Cardiac muscle cell (in vitro differentiated cells and primary cell): Measurements from ENCODE around the gene ARMC8. TPM values are rescaled to one million over a fixed set of nuclear protein-coding genes. Genes with fewer than 3 reads are reported as not detected.

ENCODE experiments used
- DNase-seq, 2 donors: peaks; one replicate each; pipeline versions ENCODE4 v3.0.0 to v3.0.0-alpha.2; 2010 to 2017; ENCODE audit warnings: low read depth in 1 of 2, low spot score in 1 of 2
- H3K27ac ChIP-seq: fragments of 200-600 bp; sonication (generic); 2 replicates; pipeline ENCODE4 v1.5.1; 2016
- H3K27me3 ChIP-seq: fragments of 200-600 bp; sonication (generic); 2 replicates; pipeline ENCODE4 v1.6.0; 2016; ENCODE audit warnings: control low read depth
- H3K36me3 ChIP-seq: fragments of 200-600 bp; sonication (generic); 2 replicates; pipeline ENCODE4 v1.5.1; 2016; ENCODE audit warnings: control low read depth
- H3K4me1 ChIP-seq: fragments of 200-600 bp; sonication (generic); 2 replicates; pipeline ENCODE4 v1.8.1; 2017; ENCODE audit warnings: low read depth, mild to moderate bottlenecking, mixed run types
- H3K4me3 ChIP-seq: fragments of 200-600 bp; sonication (generic); 2 replicates; pipeline ENCODE4 v1.5.1; 2016; ENCODE audit warnings: mild to moderate bottlenecking
- H3K9me3 ChIP-seq: fragments of 200-600 bp; sonication (generic); 2 replicates; pipeline ENCODE4 v1.5.1; 2017; ENCODE audit warnings: low read depth, mild to moderate bottlenecking, control low read depth
- CTCF ChIP-seq: IDR thresholded peaks from 2 replicates; pipeline ENCODE4 v1.5.1; 2012; ENCODE audit warnings: low read depth, mild to moderate bottlenecking, low read length
- polyA plus RNA-seq: library from polyadenylated mRNA; unstranded; fragments of >200 nt; fragmentation: Nextera tagmentation; extraction: Ambion mirVana; gene quantifications from 2 replicates; pipeline ENCODE4 v1.2.1, GENCODE V29; 2016
- total RNA-seq: library from RNA; depleted of rRNA; stranded (reverse); fragments of >200 nt; gene quantifications from 2 replicates; pipeline ENCODE4 v1.2.3, GENCODE V29; 2016

ARMC8 gene
- total and polyA plus RNA-seq, 2 experiments from 2014 or later, result 33.9 to 34.5 TPM

GRCh38 chr3:138154534-138154933 lies 32.6 kb upstream of the ARMC8 start:
- Histone ChIP-seq H3K9me3 (no peaks in the 10 kb centered on the region), H3K4me3 (no peak overlapping the region), H3K36me3 (no peaks in the 10 kb centered on the region), H3K27me3 (no peaks in the 10 kb centered on the region), H3K4me1 (no peaks in the 10 kb centered on the region), H3K27ac (no peak overlapping the region)
- no peak for DNase-seq
- no peak for TF ChIP-seq CTCF

GRCh38 chr3:138157743-138158142 lies 29.4 kb upstream of the ARMC8 start:
- no peak overlapping the region for H3K27ac ChIP-seq
- no peaks in the 10 kb centered on the region for H3K27me3 ChIP-seq
- no peak for DNase-seq
- H3K4me3 ChIP-seq, result no peak overlapping the region
- TF ChIP-seq CTCF, result no peak
- H3K36me3 ChIP-seq, result peaks cover 9% of the 10 kb centered on the region
- H3K4me1 ChIP-seq, result no peaks in the 10 kb centered on the region
- H3K9me3 ChIP-seq, result no peaks in the 10 kb centered on the region

DNA sequence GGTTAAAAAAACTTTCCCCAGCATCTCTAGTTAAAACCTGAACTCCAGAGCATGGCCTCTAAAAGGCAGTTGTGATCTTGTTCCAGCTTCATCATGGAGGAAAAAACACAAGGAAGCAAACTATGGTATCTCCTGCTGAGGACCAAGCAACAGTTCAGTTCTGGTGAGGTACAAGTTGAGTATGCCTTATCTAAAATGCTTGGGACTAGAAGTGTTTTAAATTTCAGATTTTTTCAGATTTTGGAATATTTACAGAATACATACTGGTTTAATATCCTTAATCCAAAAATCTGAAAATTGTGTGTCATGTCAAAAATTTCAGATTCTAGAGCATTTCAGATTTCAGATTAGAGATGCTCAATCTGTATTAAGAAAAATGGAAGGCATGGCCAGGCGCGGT lies 22.0 kb upstream of the ARMC8 start:
- TF ChIP-seq CTCF, result no peak
- Histone ChIP-seq H3K9me3 (no peaks in the 10 kb centered on the region), H3K27ac (no peak overlapping the region), H3K27me3 (no peaks in the 10 kb centered on the region), H3K4me3 (no peak overlapping the region), H3K4me1 (no peaks in the 10 kb centered on the region), H3K36me3 (peaks cover 37% of the 10 kb centered on the region)
- no peak for DNase-seq

- peaks cover 8% of the 10 kb centered on the region for H3K4me1 ChIP-seq
- peaks cover 13% of the 10 kb centered on the region for H3K36me3 ChIP-seq
- no peaks in the 10 kb centered on the region for H3K27me3 ChIP-seq
- DNase-seq, result no peak
- no peak for TF ChIP-seq CTCF
- no peak overlapping the region for H3K27ac ChIP-seq
- H3K9me3 ChIP-seq, result no peaks in the 10 kb centered on the region
- H3K4me3 ChIP-seq, result no peak overlapping the region
Observed at GRCh38 chr3:138172625-138173024, 14.5 kb upstream of the ARMC8 start.

DNA sequence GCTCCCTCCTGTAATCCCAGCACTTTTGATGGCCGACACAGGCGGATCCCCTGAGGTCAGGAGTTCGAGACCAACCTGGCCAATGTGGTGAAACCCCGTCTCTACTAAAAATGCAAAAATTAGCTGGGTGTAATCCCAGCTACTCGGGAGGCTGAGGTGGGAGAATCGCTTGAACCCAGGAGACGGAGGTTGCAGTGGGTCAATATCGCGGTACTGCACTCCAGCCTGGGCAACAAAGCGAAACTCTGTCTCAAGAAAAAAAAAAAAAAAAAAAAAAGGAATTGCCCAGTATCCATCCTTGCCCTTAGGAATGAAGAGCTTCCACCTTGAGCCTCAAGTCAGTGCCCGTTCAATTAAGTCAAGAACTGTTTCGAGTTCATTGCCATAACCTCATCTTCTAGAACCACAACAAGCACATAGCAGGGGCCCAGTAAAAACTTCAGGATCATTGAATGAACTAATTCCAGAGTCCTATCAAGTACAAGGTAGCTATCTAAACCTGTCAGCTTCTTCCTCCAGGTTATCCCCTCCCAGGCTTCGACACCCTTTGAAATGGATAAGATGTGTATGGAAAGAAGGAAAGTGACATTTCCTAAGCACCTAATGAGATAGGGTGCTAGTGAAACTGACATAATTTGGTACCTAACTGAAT lies 13.2 kb upstream of the ARMC8 start:
- H3K9me3 ChIP-seq, result no peaks in the 10 kb centered on the region
- TF ChIP-seq CTCF, result no peak
- DNase-seq, result no peak
- H3K36me3 ChIP-seq, result peaks cover 13% of the 10 kb centered on the region
- H3K4me3 ChIP-seq, result peak overlapping the region; percentile 81
- no peaks in the 10 kb centered on the region for H3K27me3 ChIP-seq
- peak overlapping the region; percentile 13 for H3K27ac ChIP-seq
- H3K4me1 ChIP-seq, result peaks cover 8% of the 10 kb centered on the region
